Measurements from ENCODE around the gene CDC20B.

The CDC20B gene

DNA sequence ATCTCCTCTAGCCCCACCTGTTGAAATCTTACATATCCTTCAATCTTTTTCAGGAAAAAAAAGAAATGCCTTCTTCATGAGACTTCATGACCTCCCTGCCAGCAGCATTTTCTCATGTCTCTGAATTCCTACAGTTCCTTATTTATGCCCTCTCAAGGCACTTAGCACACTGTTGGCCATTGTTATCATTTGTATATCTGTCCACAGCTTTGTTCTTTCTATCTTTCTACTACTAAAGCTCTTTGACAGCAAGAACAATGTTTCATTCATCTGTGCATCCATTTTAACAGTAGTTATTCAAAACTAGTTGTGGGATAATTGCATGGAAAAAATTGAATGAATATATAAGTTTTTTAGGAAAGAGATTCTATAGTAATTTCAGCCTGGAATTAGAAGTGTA is 91.4 kb downstream of the CDC20B start:
- H3K9me3 ChIP-seq (ENCODE audit: control insufficient read depth, insufficient read depth, low read length) = no peaks in the 10 kb centered on the region
- H3K9me2 ChIP-seq (replicated peaks; ENCODE audit: control insufficient read depth, low read length) = no peaks in the 10 kb centered on the region
- no peak overlapping the region for H3K4me2 ChIP-seq (ENCODE audit: low read length)
- no peaks in the 10 kb centered on the region for H3K79me2 ChIP-seq (ENCODE audit: control insufficient read depth, low read length)
- H4K20me1 ChIP-seq (ENCODE audit: control insufficient read depth, insufficient read depth, low read depth, low read length) = no peaks in the 10 kb centered on the region
- no peak overlapping the region for H3K4me3 ChIP-seq (ENCODE audit: low read length)
- H3K36me3 ChIP-seq (ENCODE audit: control insufficient read depth, low read length) = no peaks in the 10 kb centered on the region
- no peaks in the 10 kb centered on the region for H3K27me3 ChIP-seq (ENCODE audit: control insufficient read depth, low read length)
- TF ChIP-seq EZH2phosphoT487 (IDR thresholded peaks at IDR 0.05; ENCODE audit: borderline replicate concordance, low read length) = no peak
- TF ChIP-seq, protein P1, sequence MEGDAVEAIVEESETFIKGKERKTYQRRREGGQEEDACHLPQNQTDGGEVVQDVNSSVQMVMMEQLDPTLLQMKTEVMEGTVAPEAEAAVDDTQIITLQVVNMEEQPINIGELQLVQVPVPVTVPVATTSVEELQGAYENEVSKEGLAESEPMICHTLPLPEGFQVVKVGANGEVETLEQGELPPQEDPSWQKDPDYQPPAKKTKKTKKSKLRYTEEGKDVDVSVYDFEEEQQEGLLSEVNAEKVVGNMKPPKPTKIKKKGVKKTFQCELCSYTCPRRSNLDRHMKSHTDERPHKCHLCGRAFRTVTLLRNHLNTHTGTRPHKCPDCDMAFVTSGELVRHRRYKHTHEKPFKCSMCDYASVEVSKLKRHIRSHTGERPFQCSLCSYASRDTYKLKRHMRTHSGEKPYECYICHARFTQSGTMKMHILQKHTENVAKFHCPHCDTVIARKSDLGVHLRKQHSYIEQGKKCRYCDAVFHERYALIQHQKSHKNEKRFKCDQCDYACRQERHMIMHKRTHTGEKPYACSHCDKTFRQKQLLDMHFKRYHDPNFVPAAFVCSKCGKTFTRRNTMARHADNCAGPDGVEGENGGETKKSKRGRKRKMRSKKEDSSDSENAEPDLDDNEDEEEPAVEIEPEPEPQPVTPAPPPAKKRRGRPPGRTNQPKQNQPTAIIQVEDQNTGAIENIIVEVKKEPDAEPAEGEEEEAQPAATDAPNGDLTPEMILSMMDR (IDR thresholded peaks at IDR 0.05; ENCODE audit: low read depth, low read length, poor library complexity, severe bottlenecking) = no peak
- no peaks in the 10 kb centered on the region for H3K4me1 ChIP-seq (ENCODE audit: control insufficient read depth, low read length)
- no peak overlapping the region for H3K27ac ChIP-seq (ENCODE audit: low read depth, low read length)
- H3F3A ChIP-seq (ENCODE audit: control insufficient read depth, insufficient read depth) = no peaks in the 10 kb centered on the region

DNA sequence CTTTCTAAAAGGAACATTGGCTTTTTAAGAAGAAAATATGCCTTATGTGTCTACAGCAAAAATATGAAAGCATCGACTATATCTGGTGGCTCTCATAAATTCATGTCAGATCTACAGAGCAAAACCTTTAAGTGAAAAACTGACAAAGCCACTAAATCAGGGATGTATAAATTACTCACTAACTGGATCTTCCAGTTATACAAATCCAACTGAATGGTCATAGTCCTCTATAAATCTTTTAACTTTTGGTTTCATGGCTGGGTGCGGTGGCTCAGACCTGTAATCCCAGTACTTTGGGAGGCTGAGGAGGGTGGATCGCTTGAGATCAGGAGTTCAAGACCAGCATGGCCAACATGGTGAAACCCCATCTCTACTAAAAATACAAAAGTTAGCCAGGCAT is 99.8 kb downstream of the CDC20B start:
- Histone ChIP-seq H3K27me3 (ENCODE audit: control insufficient read depth, low read length) (no peaks in the 10 kb centered on the region), H3F3A (ENCODE audit: control insufficient read depth, insufficient read depth) (no peaks in the 10 kb centered on the region), H3K27ac (ENCODE audit: low read depth, low read length) (no peak overlapping the region), H3K4me2 (ENCODE audit: low read length) (no peak overlapping the region), H3K4me1 (ENCODE audit: control insufficient read depth, low read length) (no peaks in the 10 kb centered on the region), H3K9me2 (replicated peaks; ENCODE audit: control insufficient read depth, low read length) (no peaks in the 10 kb centered on the region), H4K20me1 (ENCODE audit: control insufficient read depth, insufficient read depth, low read depth, low read length) (no peaks in the 10 kb centered on the region), H3K9me3 (ENCODE audit: control insufficient read depth, insufficient read depth, low read length) (no peaks in the 10 kb centered on the region), H3K79me2 (ENCODE audit: control insufficient read depth, low read length) (no peaks in the 10 kb centered on the region), H3K4me3 (ENCODE audit: low read length) (no peak overlapping the region), H3K36me3 (ENCODE audit: control insufficient read depth, low read length) (no peaks in the 10 kb centered on the region)
- TF ChIP-seq, protein P1 (IDR thresholded peaks at IDR 0.05; ENCODE audit: low read depth, low read length, poor library complexity, severe bottlenecking) = no peak
- no peak for TF ChIP-seq EZH2phosphoT487 (IDR thresholded peaks at IDR 0.05; ENCODE audit: borderline replicate concordance, low read length)

DNA sequence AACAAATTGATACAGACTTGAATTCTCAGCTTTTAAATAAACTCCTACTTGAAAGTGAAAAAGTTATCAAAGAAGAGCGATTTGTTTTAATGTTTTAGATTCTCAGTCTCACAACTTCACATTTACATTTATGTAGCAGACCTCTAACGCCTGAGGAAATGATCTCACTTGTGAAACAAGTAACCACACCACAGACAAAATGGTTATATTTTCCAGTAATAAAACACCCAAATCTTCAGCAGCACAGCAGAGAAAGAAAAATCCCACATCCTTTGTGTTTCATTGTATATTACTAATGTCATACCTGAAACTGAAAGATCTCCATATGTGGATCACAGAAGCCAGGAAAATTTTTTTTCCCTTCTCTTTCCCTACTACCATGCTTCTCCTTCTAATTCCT is 100.3 kb downstream of the CDC20B start:
- TF ChIP-seq, protein P1 (IDR thresholded peaks at IDR 0.05; ENCODE audit: low read depth, low read length, poor library complexity, severe bottlenecking) = no peak
- TF ChIP-seq EZH2phosphoT487 (IDR thresholded peaks at IDR 0.05; ENCODE audit: borderline replicate concordance, low read length) = no peak
- H4K20me1 ChIP-seq (ENCODE audit: control insufficient read depth, insufficient read depth, low read depth, low read length) = no peaks in the 10 kb centered on the region
- no peaks in the 10 kb centered on the region for H3K9me3 ChIP-seq (ENCODE audit: control insufficient read depth, insufficient read depth, low read length)
- no peaks in the 10 kb centered on the region for H3K79me2 ChIP-seq (ENCODE audit: control insufficient read depth, low read length)
- no peaks in the 10 kb centered on the region for H3K4me1 ChIP-seq (ENCODE audit: control insufficient read depth, low read length)
- no peaks in the 10 kb centered on the region for H3K27me3 ChIP-seq (ENCODE audit: control insufficient read depth, low read length)
- no peaks in the 10 kb centered on the region for H3F3A ChIP-seq (ENCODE audit: control insufficient read depth, insufficient read depth)
- H3K27ac ChIP-seq (ENCODE audit: low read depth, low read length) = no peak overlapping the region
- H3K4me3 ChIP-seq (ENCODE audit: low read length) = no peak overlapping the region
- no peaks in the 10 kb centered on the region for H3K9me2 ChIP-seq (replicated peaks; ENCODE audit: control insufficient read depth, low read length)
- H3K36me3 ChIP-seq (ENCODE audit: control insufficient read depth, low read length) = no peaks in the 10 kb centered on the region
- no peak overlapping the region for H3K4me2 ChIP-seq (ENCODE audit: low read length)

DNA sequence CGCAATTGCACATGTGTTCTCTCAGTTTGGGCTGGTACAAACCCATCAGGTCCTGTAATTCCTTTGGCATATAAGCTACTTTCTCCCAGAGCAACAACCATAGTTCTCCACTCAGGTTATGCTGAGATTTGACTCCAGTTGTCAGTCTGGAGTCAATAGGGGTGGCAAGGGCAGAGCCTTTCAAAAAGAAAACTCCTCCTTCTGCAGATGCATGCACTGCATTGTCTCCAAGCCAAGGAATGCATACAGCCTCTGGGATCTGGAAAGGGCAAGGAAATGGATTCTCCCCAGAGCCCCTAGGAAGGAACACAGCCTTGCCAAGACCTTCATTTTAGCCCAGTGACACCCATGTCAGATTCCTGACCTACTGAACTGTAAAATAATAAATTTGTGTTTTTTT is 101.6 kb downstream of the CDC20B start:
- H3K4me3 ChIP-seq (ENCODE audit: low read length) = no peak overlapping the region
- H3K36me3 ChIP-seq (ENCODE audit: control insufficient read depth, low read length) = no peaks in the 10 kb centered on the region
- H3K9me2 ChIP-seq (replicated peaks; ENCODE audit: control insufficient read depth, low read length) = no peaks in the 10 kb centered on the region
- H3K9me3 ChIP-seq (ENCODE audit: control insufficient read depth, insufficient read depth, low read length) = no peaks in the 10 kb centered on the region
- no peaks in the 10 kb centered on the region for H3K27me3 ChIP-seq (ENCODE audit: control insufficient read depth, low read length)
- TF ChIP-seq, protein P1 (IDR thresholded peaks at IDR 0.05; ENCODE audit: low read depth, low read length, poor library complexity, severe bottlenecking) = no peak
- no peak for TF ChIP-seq EZH2phosphoT487 (IDR thresholded peaks at IDR 0.05; ENCODE audit: borderline replicate concordance, low read length)
- H3K4me1 ChIP-seq (ENCODE audit: control insufficient read depth, low read length) = no peaks in the 10 kb centered on the region
- H3F3A ChIP-seq (ENCODE audit: control insufficient read depth, insufficient read depth) = no peaks in the 10 kb centered on the region
- H4K20me1 ChIP-seq (ENCODE audit: control insufficient read depth, insufficient read depth, low read depth, low read length) = no peaks in the 10 kb centered on the region
- H3K79me2 ChIP-seq (ENCODE audit: control insufficient read depth, low read length) = no peaks in the 10 kb centered on the region
- no peak overlapping the region for H3K27ac ChIP-seq (ENCODE audit: low read depth, low read length)
- no peak overlapping the region for H3K4me2 ChIP-seq (ENCODE audit: low read length)

All from DOHH2 (cell line).